Activated B cell treated with CpG ODN at 0.5 μM for 24 hours (primary cell): ENCODE data around the gene SUZ12. TPM values are rescaled to one million over a fixed set of nuclear protein-coding genes. Genes with fewer than 3 reads are reported as not detected.
"Not testable (repeated sequence)": the region's sequence is repeated elsewhere in the genome, so short reads cannot be mapped to it uniquely, and the experiment has no call there.

Experiments
- ATAC-seq: fragments of 200-7000 bp; cut with Tn5 transposase; one replicate; pipeline ENCODE4 v1.10.0; 2021; ENCODE audit warnings: low read depth, mild to moderate bottlenecking, moderate library complexity
- CTCF ChIA-PET: fragments of 350-600 bp; sonication (Branson Sonifier 250); formaldehyde crosslinking; loops from one replicate; lab custom pipeline; 2021; ENCODE audit warnings: antibody characterized with exemption; lab: Charles Lee
- POLR2A ChIA-PET: fragments of 350-600 bp; sonication (Branson Sonifier 250); formaldehyde crosslinking; loops from one replicate; lab custom pipeline; 2021; ENCODE audit warnings: antibody characterized with exemption; lab: Charles Lee
- DNase-seq: peaks from one replicate; pipeline ENCODE4 v3.0.0; 2022
- H3K27ac Mint-ChIP-seq: one replicate; pipeline ENCODE4 v1.8.0; 2020; ENCODE audit warnings: mixed read lengths
- H3K27me3 Mint-ChIP-seq: one replicate; pipeline ENCODE4 v1.8.0; 2021; ENCODE audit warnings: mixed read lengths
- H3K36me3 Mint-ChIP-seq: one replicate; pipeline ENCODE4 v1.8.0; 2021; ENCODE audit warnings: low read depth, mixed read lengths
- H3K4me1 Mint-ChIP-seq: one replicate; pipeline ENCODE4 v1.8.0; 2021; ENCODE audit warnings: mixed read lengths
- H3K4me3 Mint-ChIP-seq: one replicate; pipeline ENCODE4 v1.8.0; 2020; ENCODE audit warnings: mild to moderate bottlenecking, mixed read lengths
- H3K9me3 Mint-ChIP-seq: one replicate; pipeline ENCODE4 v1.8.0; 2020; ENCODE audit warnings: mixed read lengths
- CTCF ChIP-seq: fragments of 200-600 bp; IDR thresholded peaks from one replicate; pipeline ENCODE4 v1.8.0; 2022; ENCODE audit warnings: antibody characterized with exemption, mild to moderate bottlenecking
- intact Hi-C: fragments of 100-400 bp; cut with micrococcal nuclease; formaldehyde crosslinking; loops from one replicate; pipeline ENCODE4 v1.15.1; 2024
- total RNA-seq: library from RNA; stranded (reverse); gene quantifications from 2 replicates; pipeline ENCODE4 v1.2.3, GENCODE V29; 2022

The SUZ12 gene
- total RNA-seq, 1 donor from 2014 or later: 38.2 TPM

- no peak for DNase-seq
- ATAC-seq: no peak
- Mint-ChIP-seq H3K4me1 (no peaks in the 10 kb centered on the region), H3K36me3 (peaks cover 42% of the 10 kb centered on the region), H3K27me3 (no peaks in the 10 kb centered on the region), H3K27ac (no peak overlapping the region), H3K4me3 (no peak overlapping the region), H3K9me3 (no peaks in the 10 kb centered on the region)
- no peak for TF ChIP-seq CTCF
- CTCF ChIA-PET: no interaction called here
- intact Hi-C loops: no loop called here
- POLR2A ChIA-PET: no interaction called here
Observed at GRCh38 chr17:31967648-31968047, 30.8 kb downstream of the SUZ12 start.

DNA sequence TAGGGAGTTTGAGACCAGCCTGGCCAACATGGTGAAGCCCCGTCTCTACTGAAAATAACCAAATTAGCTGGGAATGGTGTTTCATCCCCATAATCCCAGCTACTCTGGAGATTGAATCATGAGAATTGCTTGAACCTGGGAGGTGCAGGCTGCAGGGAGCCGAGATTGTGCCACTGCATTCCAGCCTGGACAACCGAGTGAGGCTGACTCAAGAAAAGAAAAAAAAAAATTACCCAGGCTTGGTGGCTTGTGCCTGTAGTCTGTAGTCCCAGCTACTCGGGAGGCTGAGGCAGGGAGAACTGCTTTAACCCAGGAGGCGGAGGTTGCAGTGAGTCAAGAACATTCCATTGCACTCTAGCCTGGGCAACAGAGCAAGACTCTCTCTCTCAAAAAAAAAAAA lies 33.6 kb downstream of the SUZ12 start:
- ATAC-seq, H3K27me3 Mint-ChIP-seq, H3K9me3 Mint-ChIP-seq, H3K4me1 Mint-ChIP-seq, intact Hi-C loops, CTCF ChIA-PET, DNase-seq, H3K27ac Mint-ChIP-seq, H3K4me3 Mint-ChIP-seq: not testable (repeated sequence)
- H3K36me3 Mint-ChIP-seq: peaks cover 39% of the 10 kb centered on the region
- POLR2A ChIA-PET: interaction anchor here (0.7 kb wide), 2 partner anchors 223 to 1856 kb away, joined by 3 to 4 read pairs; no protein-coding TSS in a partner anchor

GRCh38 chr17:31974269-31975071 lies 37.7 kb downstream of the SUZ12 start:
- POLR2A ChIA-PET, DNase-seq, H3K4me1 Mint-ChIP-seq, H3K27ac Mint-ChIP-seq, ATAC-seq, CTCF ChIA-PET, H3K4me3 Mint-ChIP-seq, H3K27me3 Mint-ChIP-seq, intact Hi-C loops, H3K9me3 Mint-ChIP-seq: not testable (repeated sequence)
- H3K36me3 Mint-ChIP-seq: peaks cover 41% of the 10 kb centered on the region

DNA sequence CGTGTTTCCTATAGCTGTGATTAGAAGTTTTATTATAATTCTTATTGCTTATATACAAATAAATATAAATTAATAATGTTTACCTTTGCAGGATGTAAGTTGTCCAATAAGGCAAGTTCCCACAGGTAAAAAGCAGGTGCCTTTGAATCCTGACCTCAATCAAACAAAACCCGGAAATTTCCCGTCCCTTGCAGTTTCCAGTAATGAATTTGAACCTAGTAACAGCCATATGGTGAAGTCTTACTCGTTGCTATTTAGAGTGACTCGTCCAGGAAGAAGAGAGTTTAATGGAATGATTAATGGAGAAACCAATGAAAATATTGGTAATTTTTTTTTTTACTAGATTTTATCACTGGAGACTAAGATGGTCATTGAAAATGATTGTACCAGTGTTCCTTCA lies 38.6 kb downstream of the SUZ12 start:
- DNase-seq, POLR2A ChIA-PET, intact Hi-C loops, H3K4me3 Mint-ChIP-seq, H3K9me3 Mint-ChIP-seq, ATAC-seq, H3K27ac Mint-ChIP-seq, H3K4me1 Mint-ChIP-seq, CTCF ChIA-PET, H3K27me3 Mint-ChIP-seq: not testable (repeated sequence)
- H3K36me3 Mint-ChIP-seq: peaks cover 37% of the 10 kb centered on the region

GRCh38 chr17:31991821-31992220 lies 55.0 kb downstream of the SUZ12 start:
- DNase-seq, H3K27me3 Mint-ChIP-seq, intact Hi-C loops, ATAC-seq, H3K9me3 Mint-ChIP-seq, H3K27ac Mint-ChIP-seq, CTCF ChIA-PET, H3K4me1 Mint-ChIP-seq, POLR2A ChIA-PET, H3K4me3 Mint-ChIP-seq: not testable (repeated sequence)
- H3K36me3 Mint-ChIP-seq: peaks cover 61% of the 10 kb centered on the region

DNA sequence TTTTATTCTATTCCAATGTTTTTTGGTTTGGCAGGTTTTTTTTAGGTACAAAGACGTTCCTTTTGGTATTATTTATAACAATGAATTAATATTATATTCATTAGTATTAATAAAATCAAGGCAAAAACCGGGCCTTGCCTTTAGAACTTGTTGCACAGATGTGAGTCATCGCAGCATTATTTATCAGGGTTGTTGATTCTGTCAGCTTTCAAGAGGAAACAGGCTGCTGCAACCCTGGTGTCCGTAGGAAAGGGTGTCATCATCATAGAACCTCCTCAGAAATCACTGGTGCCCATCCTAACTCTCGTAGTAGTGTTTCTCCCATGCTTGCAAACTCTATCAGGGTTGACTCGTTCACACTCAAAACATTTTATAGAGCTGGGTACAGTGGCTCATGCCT lies 60.2 kb downstream of the SUZ12 start:
- no peak overlapping the region for H3K27ac Mint-ChIP-seq
- no peak overlapping the region for H3K4me3 Mint-ChIP-seq
- peaks cover 58% of the 10 kb centered on the region for H3K36me3 Mint-ChIP-seq
- CTCF ChIA-PET: no interaction called here
- no peaks in the 10 kb centered on the region for H3K9me3 Mint-ChIP-seq
- H3K27me3 Mint-ChIP-seq: no peaks in the 10 kb centered on the region
- no peak for TF ChIP-seq CTCF
- no peaks in the 10 kb centered on the region for H3K4me1 Mint-ChIP-seq
- POLR2A ChIA-PET: no interaction called here
- ATAC-seq (no peak), DNase-seq (no peak)
- intact Hi-C loops: no loop called here

DNA sequence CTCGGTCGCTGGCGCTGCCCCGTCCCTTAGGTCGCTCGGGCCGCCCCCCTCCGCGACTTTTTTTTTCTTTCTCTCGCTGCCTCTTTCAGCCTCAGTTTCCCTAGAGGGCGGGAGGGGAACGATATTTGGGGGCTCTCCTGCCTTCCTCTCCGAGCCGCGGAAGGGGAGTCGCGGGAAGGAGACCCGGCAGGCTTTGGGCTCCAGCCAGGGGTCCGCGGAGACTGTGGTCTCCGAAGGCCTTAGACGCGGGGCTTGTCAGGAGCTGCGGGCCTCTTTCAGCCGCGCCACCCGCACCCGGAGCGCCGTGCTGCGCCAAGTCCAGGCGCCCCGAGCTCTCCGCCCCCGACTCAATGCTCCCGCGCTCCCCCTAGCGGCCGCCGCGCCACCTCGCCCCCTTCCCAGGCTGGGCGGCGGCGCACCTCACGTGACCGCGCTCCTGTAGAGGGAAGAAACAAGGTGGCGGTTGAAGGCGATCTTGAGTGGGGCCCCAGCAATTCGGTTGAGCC lies 70.2 kb downstream of the SUZ12 start, which contains the start of gene LRRC37B:
LRRC37B (plus strand) TSS at position 427 of the 506 bp plus-strand sequence. CDS start 14,010 bp downstream, outside the sequence.
- Mint-ChIP-seq H3K27ac (peak within 1 kb of the TSS; percentile 67), H3K4me3 (peak within 1 kb of the TSS; percentile 84), H3K36me3 (peaks cover 2% of the 10 kb centered on the region), H3K27me3 (no peaks in the 10 kb centered on the region), H3K9me3 (no peaks in the 10 kb centered on the region), H3K4me1 (peaks cover 34% of the 10 kb centered on the region)
- ATAC-seq (peak; percentile 94), DNase-seq (peak; percentile 92)
- POLR2A ChIA-PET: interaction anchor here (1.0 to 1.4 kb wide), 4 partner anchors 9 to 344 kb away, joined by 3 read pairs; no protein-coding TSS in a partner anchor
- CTCF ChIA-PET: interaction anchor here (0.9 to 1.6 kb wide), 5 partner anchors 13 to 136 kb away, joined by 3 to 7 read pairs (median 3); partner anchors contain the start of genes RHOT1 and UTP6
- peak; percentile 45 for TF ChIP-seq CTCF
- intact Hi-C loops: loop anchor here (1.0 to 5.0 kb wide), 3 partner anchors 70 to 149 kb away; partner anchors contain the start of gene SUZ12
